Iris pigment epithelial cell (primary cell): ENCODE data around the gene GPR157.
"Not testable (repeated sequence)": the region's sequence is repeated elsewhere in the genome, so short reads cannot be mapped to it uniquely, and the experiment has no call there.

Source experiments
- DNase-seq: peaks from one replicate; pipeline ENCODE4 v3.0.0-alpha.2; 2011; ENCODE audit warnings: low read depth

Gene GPR157

DNA sequence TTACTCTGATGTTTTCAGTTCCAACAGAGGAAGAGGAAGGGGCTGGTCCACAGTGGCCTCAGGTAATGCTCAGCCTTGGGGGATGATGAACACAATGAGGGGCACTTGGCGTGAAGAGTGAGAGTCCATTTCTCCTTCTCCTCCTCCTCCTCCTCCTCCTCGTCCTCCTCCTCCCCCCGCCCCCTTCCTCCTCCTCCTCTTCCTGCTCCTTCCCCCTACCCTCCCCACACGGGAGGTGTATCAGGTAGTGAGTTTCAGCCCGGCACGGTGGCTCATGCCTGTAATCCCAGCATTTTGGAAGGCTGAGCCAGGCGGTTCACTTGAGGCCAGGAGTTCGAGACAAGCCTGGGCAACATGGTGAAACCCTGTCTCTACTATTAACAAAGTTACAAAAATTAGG is 17.3 kb upstream of the GPR157 start:
- DNase-seq: no peak

DNA sequence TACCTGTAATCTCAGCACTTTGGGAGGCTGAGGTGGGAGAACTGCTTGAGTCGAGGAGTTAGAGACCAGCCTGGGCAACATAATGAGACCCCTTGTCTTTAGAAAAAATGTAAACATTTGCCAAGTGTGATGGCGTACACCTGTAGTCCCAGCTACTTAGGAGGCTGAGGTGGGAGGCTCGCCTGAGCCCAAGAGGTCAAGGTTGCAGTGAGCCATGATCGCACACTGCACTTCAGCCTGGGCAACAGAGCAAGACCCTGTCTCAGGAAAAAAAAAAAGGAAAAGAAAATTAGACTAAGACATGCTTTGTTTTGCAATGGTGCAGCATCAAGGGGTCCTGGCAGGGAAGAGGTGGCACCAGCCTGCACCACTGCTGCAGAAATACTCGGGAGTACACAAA is 16.8 kb upstream of the GPR157 start:
- DNase-seq: no peak

DNA sequence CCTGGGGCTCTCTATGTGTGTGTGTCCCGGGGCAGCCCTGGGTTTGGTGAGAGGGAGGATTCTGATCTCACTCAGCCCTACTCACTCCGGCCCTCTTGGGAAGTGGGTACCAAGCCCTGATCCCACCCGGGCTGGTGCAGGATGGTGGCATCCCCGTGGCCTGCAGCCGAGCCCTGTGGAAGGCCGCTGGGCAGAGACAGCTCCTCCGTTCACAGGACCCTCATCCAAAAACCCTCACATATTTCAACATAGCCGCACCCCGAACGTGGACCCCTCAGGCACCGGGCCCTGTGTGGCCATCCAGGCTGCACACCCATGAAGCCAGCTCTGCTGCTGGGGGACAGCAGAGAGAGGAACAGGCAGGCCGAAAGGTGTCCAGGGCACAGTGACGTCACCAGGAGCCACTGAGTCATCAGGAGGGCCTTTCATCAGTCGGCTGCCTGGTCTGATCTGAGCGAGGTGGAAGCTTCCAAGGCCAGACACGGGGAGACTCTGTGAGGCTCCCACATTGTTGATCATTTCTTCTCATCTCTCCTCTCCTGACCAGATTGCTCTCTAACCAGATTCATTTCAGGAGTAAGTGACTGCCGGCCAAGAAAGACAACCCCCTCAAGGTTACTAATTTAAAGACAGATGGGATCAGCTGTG is 16.2 kb upstream of the GPR157 start:
- DNase-seq: peak; percentile 82

DNA sequence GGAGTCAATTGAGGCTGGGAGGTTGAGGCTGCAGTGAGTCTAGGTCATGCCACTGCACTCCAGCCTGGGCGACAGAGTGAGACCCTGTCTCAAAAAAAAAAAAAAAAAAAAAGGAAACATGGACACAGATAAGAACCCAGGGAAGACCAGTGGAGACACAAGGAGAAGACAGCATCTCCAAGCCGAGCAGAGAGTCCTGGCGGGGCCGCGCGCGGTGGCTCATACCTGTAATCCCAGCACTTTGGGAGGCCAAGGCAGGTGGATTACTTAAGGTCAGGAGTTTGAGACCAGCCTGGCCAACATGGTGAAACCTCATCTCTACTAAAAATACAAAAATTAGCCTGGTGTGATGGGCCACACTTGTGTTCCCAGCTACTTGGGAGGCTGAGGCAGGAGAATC is 15.6 kb upstream of the GPR157 start:
- DNase-seq: not testable (repeated sequence)

DNA sequence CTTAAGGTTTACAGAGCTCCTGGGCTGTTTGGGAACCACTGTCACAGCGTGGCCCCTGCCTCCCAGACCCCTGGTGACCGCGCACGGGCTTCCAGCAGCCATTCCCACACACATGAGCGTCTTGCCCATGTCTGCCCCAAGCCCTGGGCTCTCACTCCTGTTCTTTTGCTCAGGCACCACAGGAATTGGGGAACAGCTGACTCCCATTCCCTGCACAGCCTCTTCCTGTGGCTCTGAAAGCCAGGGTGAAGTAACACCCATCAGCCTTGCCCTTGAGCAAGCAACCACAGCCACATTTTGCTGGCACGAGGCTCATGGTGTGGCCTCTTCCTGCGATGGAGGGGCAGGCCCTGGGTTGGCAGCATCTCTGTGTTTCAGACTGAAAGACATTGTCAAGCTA is 14.3 kb upstream of the GPR157 start:
- peak; percentile 65 for DNase-seq

DNA sequence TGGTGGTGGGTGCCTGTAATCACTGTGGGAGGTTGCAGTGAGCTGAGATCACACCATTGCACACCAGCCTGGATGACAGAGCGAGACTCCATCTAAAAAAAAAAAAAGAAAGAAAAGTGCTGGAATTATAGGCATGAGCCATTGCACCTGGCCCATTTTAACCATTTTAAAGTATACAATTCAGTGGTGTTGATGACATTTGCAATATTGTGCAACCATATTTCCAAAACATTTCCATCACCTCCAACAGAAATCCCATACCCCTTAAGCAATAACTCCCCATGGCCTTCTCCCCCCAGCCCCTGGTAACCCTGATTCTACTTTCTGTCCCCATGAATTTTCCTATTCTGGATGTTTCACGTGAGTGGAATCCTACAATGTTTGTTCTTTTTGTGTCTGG is 11.0 kb upstream of the GPR157 start:
- DNase-seq: no peak

DNA sequence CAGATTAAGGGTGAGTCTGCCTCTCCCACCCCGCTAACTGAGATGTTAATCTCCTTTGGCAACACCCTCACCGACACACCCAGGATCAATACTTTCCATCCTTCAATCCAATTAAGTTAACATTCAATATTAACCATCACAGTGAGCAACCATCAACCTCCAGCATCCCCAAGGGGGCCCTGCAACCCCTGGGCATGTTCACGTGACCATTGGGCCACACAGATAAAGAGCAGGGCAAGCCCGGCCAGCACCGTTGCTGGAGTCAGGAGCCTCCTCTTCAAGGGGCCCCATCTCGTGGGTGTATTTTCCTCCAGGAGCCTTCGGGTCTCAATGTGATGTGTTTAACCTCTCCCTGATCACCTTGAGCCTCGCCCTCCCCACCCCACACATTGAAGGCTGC is 8.0 kb upstream of the GPR157 start:
- DNase-seq: no peak

DNA sequence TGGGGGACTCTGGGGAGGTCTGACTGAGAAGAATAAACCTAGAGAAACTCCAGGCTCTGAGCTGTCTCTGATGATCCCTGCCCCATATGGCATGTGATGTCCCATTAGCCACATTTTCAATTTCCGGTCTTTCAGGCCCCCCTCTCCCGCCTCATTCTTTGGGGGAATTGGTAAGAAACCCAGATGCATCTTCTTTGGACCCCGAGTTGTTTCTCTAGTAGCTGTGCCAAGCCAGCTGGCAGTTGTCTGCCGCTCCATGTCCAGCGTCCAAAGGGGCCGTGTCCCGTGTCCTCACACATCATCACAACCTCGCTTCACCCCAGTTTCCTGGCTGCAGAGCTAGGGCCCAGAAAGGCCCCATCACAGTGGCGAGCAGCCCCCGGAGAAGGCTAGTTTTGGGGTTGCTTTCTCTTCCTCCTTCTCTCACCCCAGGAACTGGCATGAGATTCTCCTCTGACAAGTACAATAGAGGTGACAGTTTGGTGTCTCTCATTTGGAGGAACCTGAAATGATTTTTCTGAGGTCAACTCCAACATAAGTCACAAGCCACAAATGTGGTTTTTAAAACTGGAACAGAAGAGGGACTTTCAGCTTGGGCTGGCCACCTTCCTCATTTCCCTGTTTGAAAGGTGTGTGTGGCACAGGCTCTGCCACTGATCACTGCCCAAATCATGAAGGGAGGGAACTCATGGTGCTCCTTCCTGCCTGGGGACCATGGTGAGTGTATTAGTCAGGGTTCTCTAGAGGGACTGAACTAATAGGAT is 6.4 kb upstream of the GPR157 start:
- DNase-seq: no peak

DNA sequence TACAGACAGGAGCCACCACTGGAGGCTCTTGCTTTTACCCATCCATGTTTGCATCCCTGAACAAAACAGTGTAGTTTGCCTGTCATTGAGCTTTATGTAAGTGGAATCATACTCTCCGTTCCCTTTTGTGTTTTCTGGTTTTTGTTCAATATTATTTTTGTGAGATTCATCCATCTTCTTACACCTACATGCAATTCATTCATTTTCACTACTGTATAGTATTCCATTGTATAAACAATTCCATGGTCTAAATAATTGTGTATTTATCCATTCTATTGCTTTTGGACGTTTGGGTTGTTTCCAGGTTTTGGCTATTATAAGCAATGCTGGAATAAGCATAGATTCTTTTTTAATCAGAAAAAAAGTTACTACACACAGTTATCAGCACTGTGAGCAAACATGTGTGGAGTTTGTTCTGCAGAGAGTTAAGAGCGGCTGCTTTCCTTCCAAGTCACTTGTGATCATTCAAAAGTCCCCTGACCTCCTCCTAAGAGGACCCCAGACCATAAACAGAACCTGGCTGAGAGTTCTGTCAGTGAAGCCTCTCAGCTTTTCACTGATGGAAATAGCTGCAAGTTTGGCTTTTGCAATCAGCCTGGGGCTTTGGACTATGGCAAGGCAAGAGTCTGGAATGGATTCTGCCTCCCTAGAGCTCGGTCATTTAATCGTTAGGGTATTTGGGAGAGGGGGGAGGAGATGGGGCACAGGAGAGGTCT is 5.1 kb upstream of the GPR157 start:
- DNase-seq: no peak

DNA sequence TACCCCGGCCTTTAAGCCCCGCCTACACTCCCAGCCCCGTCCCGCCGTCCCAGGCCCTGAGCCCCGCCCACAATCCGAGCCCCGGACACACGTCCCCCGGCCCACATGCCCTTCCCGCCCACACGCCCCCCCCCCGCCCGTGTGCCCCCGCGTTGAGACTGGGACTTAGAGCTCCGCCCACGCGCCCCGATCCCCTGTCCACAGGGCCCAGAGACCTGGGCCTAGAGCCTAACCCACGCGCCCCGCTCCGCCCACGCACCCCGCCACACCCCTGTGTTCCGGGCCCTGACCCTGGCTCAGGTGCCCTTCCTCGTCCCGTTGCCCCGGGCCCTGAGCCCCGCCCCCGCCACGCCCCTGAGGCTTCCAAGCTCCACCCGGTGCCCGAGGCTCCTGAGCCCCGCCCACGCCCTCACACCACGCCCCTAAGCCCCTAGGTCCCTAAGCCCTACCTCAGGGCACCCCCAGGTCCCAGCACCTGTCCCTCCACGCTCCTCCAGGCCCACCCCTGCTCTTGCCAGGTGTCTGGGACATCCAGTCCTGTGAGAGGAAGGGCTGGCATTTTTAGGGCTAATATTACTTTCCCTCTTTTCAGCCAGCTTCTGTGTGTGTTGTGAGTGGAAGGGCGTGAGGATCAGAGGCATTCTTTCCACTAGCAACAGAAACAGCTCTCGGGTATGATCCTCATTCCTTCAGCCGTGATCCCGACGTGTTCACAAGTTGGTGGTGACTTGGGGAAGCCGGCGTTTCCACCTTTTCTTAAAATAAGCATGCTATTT is 552 bp upstream of the GPR157 start:
- no peak for DNase-seq

DNA sequence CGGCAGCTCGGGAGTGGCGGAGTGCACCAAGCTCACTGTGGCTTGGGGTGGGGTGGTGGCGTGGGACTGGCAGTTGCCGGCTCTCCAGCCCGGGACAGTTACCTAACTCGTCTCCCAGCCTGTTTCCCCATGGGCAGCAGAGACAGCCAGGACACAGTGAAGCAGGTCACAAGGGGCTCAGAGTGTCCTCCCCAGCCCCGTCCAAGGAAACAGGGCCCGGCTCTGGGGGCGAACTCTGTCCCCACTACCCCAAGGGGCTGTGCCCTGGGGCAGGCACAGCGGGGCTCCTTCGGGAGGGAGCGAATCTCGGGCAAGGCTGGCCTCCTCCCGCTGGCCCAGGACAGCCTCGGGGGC is 759 bp downstream of the GPR157 start:
- no peak for DNase-seq

DNA sequence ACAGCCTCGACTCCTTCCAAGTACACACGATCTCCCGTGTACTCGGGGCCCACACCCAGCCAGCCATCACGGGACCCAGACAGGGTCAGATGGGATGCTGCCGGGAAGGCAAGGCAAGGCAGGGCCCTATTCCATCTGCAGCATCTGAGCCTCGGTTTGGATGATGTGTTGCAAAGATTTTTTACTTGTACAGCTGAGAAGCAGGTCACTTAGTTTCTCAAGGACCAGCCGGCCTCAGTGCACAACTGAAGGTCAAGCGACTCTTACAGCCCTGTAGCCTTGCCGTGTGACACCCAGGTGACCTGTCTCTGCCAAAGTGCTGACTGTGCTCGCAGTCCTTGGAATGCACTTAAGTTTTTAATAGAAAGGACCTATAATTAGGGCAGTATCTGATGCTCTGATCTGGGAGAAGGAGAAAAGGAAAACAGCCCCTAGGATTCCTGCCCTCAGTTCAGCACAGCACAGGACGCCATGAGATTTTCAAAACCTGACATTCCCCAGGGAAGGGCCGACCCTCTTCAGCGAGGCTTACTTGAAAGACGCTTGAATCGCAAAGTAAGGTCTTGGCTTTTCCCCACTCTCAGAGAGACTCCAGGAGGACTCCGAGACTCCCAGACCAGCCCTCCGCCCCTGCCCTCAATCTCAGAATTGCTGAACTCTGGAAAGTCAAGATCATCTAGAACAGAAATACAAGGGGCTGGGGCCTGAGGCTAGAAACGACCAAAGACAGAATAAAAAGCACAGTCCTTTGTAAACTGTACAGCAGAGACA is 1.3 kb downstream of the GPR157 start:
- no peak for DNase-seq

DNA sequence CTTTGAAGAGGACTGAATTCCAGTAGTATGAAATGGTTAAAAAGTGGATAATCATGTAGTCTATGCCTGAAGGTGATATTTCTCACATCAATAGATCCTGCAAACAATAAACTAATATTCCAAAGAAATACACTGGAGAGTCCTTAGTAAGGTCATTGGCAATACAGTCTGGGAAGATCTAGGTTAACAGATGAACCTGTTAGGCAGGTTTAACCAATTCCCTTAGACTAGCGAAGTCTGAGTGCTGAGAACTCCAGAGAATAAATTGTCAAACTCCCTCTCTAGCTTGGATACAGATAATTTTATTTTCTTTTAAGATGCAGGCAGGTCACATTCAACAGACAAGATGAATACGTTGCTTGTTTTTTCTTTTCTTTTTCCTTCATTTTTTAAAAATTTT is 2.4 kb downstream of the GPR157 start:
- no peak for DNase-seq

DNA sequence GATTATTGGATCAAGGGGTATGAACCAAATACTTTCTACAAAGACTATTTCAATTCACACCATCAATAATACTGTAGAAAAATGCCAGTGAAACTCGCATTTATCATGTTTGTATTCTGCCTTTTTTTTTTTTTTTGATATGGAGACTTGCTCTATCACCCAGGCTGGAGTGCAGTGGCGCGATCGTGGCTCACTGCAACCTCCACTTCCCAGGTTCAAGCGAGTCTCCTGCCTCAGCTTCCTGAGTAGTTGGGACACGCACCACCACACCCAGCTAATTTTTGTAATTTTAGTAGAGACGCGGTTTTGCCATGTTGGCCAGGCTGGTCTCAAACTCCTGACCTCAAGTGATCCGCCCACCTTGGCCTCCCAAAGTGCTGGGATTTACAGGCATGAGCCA is 3.1 kb downstream of the GPR157 start:
- DNase-seq: not testable (repeated sequence)

DNA sequence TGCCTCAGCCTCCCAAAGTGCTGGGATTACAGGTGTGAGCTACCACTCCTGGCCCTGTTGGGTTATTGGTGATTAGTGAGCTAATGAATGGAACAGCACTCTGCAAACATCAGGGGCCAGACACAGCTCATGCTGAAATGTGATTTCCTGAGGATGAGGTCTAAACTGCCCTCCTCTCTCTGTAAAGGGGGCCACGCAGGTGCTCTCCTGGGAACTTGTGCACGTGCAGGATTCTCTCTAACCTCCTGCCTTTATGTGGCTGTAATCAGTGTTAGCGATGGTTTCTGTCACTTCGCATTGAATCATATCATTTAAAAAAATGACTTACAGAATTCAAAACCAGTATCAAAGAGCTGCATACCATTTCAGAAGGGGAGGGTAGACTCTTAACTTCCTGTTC is 3.6 kb downstream of the GPR157 start:
- DNase-seq: no peak

DNA sequence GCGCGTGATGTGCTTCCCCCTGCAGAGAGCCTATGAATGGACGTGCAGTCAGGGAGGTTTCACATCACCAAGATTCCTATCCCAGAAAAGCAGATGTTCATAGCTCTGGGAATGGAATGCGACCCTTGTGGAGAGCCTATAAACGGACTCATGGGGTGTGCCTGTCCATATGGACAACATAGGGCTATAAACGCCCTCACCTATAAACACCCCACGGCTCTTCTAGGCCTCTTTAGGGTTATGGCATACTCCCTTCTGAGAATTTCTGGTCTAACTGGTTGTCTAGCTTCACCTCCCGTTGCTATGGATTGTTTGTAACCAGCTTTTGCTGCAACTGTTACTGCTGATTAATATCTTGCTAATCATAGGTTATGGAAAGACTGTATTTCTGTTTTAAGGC is 4.5 kb downstream of the GPR157 start:
- DNase-seq: not testable (repeated sequence)

DNA sequence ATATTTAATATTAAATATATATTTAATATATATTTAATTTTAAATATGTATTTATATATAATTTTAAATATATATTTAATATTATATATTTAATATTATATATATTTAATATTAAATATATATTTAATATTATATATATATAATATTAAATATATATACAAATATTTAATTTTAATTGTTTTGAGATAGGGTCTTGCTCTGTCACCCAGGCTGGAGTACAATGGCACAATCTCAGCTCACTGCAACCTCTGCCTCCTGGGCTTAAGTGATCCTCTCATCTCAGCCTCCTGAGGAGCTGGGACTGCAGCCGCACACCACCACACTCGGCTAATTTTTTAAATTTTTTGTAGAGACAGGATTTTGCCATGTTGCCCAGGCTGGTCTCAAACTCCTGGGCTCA is 5.2 kb downstream of the GPR157 start:
- not testable (repeated sequence) for DNase-seq

DNA sequence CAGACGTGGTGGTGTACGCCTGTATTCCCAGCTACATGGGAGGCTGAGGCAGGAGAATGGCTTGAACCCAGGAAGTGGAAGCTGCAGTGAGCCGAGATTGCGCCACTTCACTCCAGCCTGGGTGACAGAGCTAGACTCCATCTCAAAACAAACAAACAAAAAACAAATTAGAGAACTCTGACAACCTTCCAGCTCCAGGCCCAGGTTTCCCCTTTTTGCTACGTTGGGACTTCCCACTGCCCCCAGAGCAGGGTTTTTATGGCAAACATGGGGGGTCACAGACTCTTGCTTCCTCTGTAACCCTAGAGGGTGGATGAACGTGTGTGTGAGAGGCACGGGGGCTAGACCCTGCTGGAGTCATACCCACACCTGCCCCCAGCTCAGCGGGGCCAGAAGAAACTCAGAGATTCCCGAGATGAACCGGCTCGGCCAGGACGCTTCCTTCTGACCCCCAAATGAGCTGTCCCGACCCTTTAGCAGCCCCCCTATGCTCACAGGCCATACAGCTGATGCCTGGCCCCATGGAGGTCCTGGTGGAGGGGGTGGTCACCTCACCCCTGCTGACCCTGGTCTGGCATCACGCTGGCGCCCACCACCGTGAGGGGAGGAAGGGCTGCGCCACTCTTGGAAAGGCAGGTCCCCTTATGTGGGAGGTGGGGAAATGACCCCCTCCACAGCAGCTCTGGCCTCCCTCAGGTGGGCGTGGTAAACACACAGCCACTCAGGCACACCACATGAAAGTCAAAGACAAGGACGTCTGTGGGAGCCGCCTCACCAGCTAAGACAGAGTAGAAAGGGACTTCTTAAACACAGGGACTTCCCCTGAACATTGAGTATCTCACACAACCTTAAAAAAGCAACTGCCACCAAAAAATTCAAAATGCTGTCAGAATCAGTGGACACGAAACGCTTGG is 7.1 kb downstream of the GPR157 start:
- DNase-seq: no peak

DNA sequence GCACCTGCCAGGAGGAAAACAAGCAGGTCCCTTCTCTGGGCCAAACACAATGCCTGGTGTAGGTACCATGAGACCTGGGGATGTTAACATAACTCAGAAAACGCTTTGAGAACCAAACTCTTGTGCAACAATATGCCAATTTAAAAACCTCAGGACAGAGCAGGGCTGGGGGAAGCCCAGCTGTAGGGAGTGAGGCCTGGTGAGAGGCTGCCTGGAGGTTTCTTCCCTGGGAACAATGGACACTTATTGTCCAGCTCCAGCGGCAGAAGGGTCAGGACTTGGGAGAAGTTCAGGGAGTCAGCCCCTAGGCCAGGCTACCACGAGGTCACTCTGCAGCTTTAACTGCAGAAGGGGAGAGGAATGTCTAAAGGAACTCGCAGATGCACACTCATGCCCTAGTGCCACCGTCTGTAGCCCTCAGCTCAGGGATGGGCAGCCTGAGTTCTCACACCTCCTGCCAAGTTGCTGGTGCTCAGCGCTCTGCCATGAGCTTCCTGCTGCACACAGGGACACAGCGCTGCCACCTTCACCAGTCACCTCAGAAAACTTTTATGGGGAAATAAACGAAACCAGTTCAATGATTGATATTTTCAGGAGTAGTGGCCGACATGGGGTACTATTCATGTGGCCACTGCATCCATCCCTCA is 8.5 kb downstream of the GPR157 start:
- DNase-seq: no peak

DNA sequence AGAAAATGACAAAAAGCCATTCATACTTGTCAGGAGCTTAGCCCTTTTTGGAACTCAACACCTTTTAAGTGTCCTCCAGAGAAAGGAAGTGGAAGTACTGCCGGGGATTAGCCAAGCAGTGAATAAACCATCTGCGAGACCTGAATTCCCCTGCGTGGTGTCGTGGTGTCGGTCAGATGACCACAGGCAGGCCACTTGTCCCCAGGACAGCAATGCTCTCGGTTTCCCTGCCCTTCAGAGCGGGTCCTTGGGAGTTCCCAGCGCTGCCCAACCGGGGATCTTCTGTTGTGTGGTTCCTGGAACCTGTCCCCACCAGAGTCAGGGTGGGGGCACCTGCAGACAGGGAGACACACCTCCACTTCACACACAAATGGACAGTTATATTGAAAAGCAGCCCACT is 9.2 kb downstream of the GPR157 start:
- DNase-seq: no peak
